ENCODE measurements around the gene EEF1AKMT3. TPM values are rescaled to one million over a fixed set of nuclear protein-coding genes. Genes with fewer than 3 reads are reported as not detected.

Gene EEF1AKMT3
- total and polyA plus RNA-seq, 4 donors: 1.5 to 6.4 (median 2.1) TPM

DNA sequence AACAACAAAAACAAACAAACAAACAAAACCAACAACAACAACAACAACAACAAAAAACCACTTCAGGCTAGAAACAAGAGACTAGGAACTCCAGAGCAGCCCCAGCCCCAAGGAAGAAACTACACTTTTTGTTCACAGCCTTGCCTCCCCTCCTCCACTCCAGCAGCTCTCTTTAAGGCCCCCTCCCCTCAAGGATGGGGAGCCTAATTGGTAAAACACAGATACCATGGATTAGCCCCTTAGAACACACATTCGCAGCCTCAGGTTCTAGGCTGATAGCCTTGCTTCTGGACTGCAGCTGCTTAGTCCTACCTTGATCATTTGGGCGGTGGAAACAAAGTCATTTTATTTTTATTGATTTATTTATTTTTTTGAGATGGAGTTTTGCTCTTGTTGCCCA is 58.0 kb downstream of the EEF1AKMT3 start:
- no peak overlapping the region for H3K9ac ChIP-seq (ENCODE audit: low read depth in 1 of 2, low read length in 2 of 2)
- WGBS: 90% methylated on average over 2 of the region's 2 CpGs
- no peak overlapping the region for H3K27ac ChIP-seq (ENCODE audit: low read depth in 1 of 2, low read length in 2 of 2)
- peaks cover 5 to 48% (median 35%) of the 10 kb centered on the region in 4 donors for H3K4me1 ChIP-seq (ENCODE audit: control insufficient read depth in 4 of 4, insufficient read depth in 4 of 4, low read length in 3 of 4)
- no peak overlapping the region for H3K4me3 ChIP-seq (ENCODE audit: low read depth in 1 of 3, low read length in 3 of 3)
- no peak for TF ChIP-seq YY1 (IDR thresholded peaks at IDR 0.05)
- no peak for TF ChIP-seq RAD21 (IDR thresholded peaks at IDR 0.05)
- no peak for TF ChIP-seq RXRA (IDR thresholded peaks at IDR 0.05)
- TF ChIP-seq MAX (IDR thresholded peaks at IDR 0.05): no peak
- TF ChIP-seq FOXA1 (IDR thresholded peaks at IDR 0.05): no peak
- peaks cover 13 to 38% (median 36%) of the 10 kb centered on the region in 4 donors for H3K36me3 ChIP-seq (ENCODE audit: control insufficient read depth in 4 of 4, insufficient read depth in 3 of 4, low read depth in 1 of 4, low read length in 3 of 4)
- no peaks in the 10 kb centered on the region for H3K27me3 ChIP-seq (ENCODE audit: control insufficient read depth in 4 of 4, insufficient read depth in 4 of 4, low read length in 3 of 4)
- no peaks in the 10 kb centered on the region for H3K9me3 ChIP-seq (ENCODE audit: control insufficient read depth in 4 of 4, low read length in 3 of 4)
- no peak for DNase-seq (ENCODE audit: low spot score)

Small RNA genes within 50 kb of the gene (small RNA-seq; reads per million reads assigned to genes)
- 3.2 reads per million, percentile 90 among the genes with 10 or more reads in this experiment for gene MIR26A2
- not detected for gene RNU6-1083P

Other genes with a start within 250 kb of the EEF1AKMT3 start
- gene MBD6, start 249.8 kb upstream of the EEF1AKMT3 start, total RNA-seq: 10 to 100 TPM in 1 of 2 donors, 1 to 10 TPM in 1; 9.9 to 20.2 TPM
- gene MBD6, start 249.8 kb upstream of the EEF1AKMT3 start, polyA plus RNA-seq: 10 to 100 TPM; 14.7 to 15.1 TPM
- gene DCTN2, start 225.4 kb upstream of the EEF1AKMT3 start, total RNA-seq: 10 to 100 TPM; 28.5 to 33.2 TPM
- 10 to 100 TPM; 29.2 to 66.6 TPM for gene DCTN2, start 225.4 kb upstream of the EEF1AKMT3 start, polyA plus RNA-seq
- gene KIF5A, start 222.6 kb upstream of the EEF1AKMT3 start, total RNA-seq: under 1 TPM in 1 of 2 donors, not detected in 1; 0.42 TPM
- under 1 TPM in 1 of 2 donors, not detected in 1; 0.01 TPM for gene KIF5A, start 222.6 kb upstream of the EEF1AKMT3 start, polyA plus RNA-seq
- 10 to 100 TPM in 1 of 2 donors, 1 to 10 TPM in 1; 6.5 to 11.9 TPM for gene PIP4K2C, start 181.4 kb upstream of the EEF1AKMT3 start, total RNA-seq
- gene PIP4K2C, start 181.4 kb upstream of the EEF1AKMT3 start, polyA plus RNA-seq: 10 to 100 TPM in 1 of 2 donors, 1 to 10 TPM in 1; 7.1 to 11.7 TPM
- gene DTX3, start 167.8 kb upstream of the EEF1AKMT3 start, total RNA-seq: 1 to 10 TPM; 1.1 to 3.2 TPM
- 1 to 10 TPM; 1.1 to 1.7 TPM for gene DTX3, start 167.8 kb upstream of the EEF1AKMT3 start, polyA plus RNA-seq
- gene ARHGEF25, start 161.2 kb upstream of the EEF1AKMT3 start, total RNA-seq: 1 to 10 TPM; 2.0 to 2.3 TPM
- gene ARHGEF25, start 161.2 kb upstream of the EEF1AKMT3 start, polyA plus RNA-seq: 1 to 10 TPM in 1 of 2 donors, under 1 TPM in 1; 0.57 to 1.8 TPM
- under 1 TPM in 1 of 2 donors, not detected in 1; 0.25 TPM for gene B4GALNT1, start 139.4 kb upstream of the EEF1AKMT3 start, total RNA-seq
- gene B4GALNT1, start 139.4 kb upstream of the EEF1AKMT3 start, polyA plus RNA-seq: under 1 TPM; 0.11 to 0.30 TPM
- 100 to 1,000 TPM; 136 to 357 TPM for gene OS9, start 78.5 kb upstream of the EEF1AKMT3 start, total RNA-seq
- 100 to 1,000 TPM; 153 to 280 TPM for gene OS9, start 78.5 kb upstream of the EEF1AKMT3 start, polyA plus RNA-seq
- gene AGAP2, start 33.9 kb upstream of the EEF1AKMT3 start, total RNA-seq: 1 to 10 TPM; 1.0 to 1.7 TPM
- gene AGAP2, start 33.9 kb upstream of the EEF1AKMT3 start, polyA plus RNA-seq: under 1 TPM; 0.18 to 0.28 TPM
- gene TSPAN31, start 27.6 kb upstream of the EEF1AKMT3 start, total RNA-seq: 10 to 100 TPM; 26.9 to 39.4 TPM
- 10 to 100 TPM; 16.9 to 22.3 TPM for gene TSPAN31, start 27.6 kb upstream of the EEF1AKMT3 start, polyA plus RNA-seq
- 10 to 100 TPM; 28.1 to 69.1 TPM for gene CDK4, start 20.3 kb upstream of the EEF1AKMT3 start, total RNA-seq
- gene CDK4, start 20.3 kb upstream of the EEF1AKMT3 start, polyA plus RNA-seq: 10 to 100 TPM; 36.6 to 39.9 TPM
- 1 to 10 TPM; 1.9 to 2.4 TPM for gene MARCHF9, start 17.5 kb upstream of the EEF1AKMT3 start, total RNA-seq
- 1 to 10 TPM; 1.1 to 3.0 TPM for gene MARCHF9, start 17.5 kb upstream of the EEF1AKMT3 start, polyA plus RNA-seq
- gene CYP27B1, start 5.5 kb upstream of the EEF1AKMT3 start, total RNA-seq: 1 to 10 TPM in 1 of 2 donors, under 1 TPM in 1; 0.05 to 1.6 TPM
- gene CYP27B1, start 5.5 kb upstream of the EEF1AKMT3 start, polyA plus RNA-seq: under 1 TPM; 0.06 to 0.28 TPM
- gene METTL1, start 509 bp upstream of the EEF1AKMT3 start, total RNA-seq: 1 to 10 TPM; 2.8 to 3.8 TPM
- 10 to 100 TPM; 10.3 to 11.2 TPM for gene METTL1, start 509 bp upstream of the EEF1AKMT3 start, polyA plus RNA-seq
- gene TSFM, start 10.2 kb downstream of the EEF1AKMT3 start, total RNA-seq: 10 to 100 TPM; 14.6 to 18.1 TPM
- 10 to 100 TPM; 58.2 to 60.5 TPM for gene TSFM, start 10.2 kb downstream of the EEF1AKMT3 start, polyA plus RNA-seq
- 1 to 10 TPM; 1.3 to 6.4 TPM for gene AVIL, start 46.1 kb downstream of the EEF1AKMT3 start, total RNA-seq
- gene AVIL, start 46.1 kb downstream of the EEF1AKMT3 start, polyA plus RNA-seq: 1 to 10 TPM in 1 of 2 donors, under 1 TPM in 1; 0.48 to 1.8 TPM
- 10 to 100 TPM; 38.6 to 60.9 TPM for gene CTDSP2, start 74.1 kb downstream of the EEF1AKMT3 start, total RNA-seq
- gene CTDSP2, start 74.1 kb downstream of the EEF1AKMT3 start, polyA plus RNA-seq: 10 to 100 TPM; 20.1 to 48.9 TPM
- 1 to 10 TPM; 4.1 to 7.1 TPM for gene ATP23, start 169.0 kb downstream of the EEF1AKMT3 start, total RNA-seq
- 1 to 10 TPM; 2.8 to 5.0 TPM for gene ATP23, start 169.0 kb downstream of the EEF1AKMT3 start, polyA plus RNA-seq

Data from liver (tissue), 10 donors.